ENCODE results near the gene ERMP1. TPM values are rescaled to one million over a fixed set of nuclear protein-coding genes. Genes with fewer than 3 reads are reported as not detected.

ERMP1 gene
- total RNA-seq, 1 experiment from 2014 or later: 34.7 TPM

DNA sequence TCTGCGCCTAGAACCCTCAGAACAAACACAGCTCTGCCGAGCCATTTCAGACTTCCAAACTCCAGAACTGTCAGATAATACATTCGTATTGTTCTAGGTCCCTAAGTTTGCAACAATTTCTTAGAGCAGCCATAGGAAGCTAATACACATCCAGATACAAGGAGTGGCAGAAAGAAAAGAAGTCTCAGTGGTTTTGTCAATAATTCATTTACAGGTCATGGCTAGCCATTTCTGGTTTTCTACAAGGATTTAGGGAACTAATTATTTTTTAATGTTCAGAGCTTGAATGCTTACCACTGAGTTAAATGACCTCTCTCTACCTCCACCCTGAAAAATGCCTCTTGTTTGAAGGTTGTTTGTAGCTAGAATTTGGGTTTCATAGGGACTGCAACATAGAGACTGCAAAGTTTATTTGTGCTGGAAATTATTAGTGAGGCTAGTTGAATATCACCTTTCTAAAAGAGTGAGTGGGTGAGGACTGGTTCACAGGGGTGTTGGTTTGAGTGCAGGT, 15.5 kb upstream of the ERMP1 start:
- ChIA-PET CTCF (no interaction called here), POLR2A (no interaction called here)
- Mint-ChIP-seq H3K36me3 (ENCODE audit: insufficient read depth, unreplicated experiment) (peaks cover 3% of the 10 kb centered on the region), H3K4me1 (ENCODE audit: low read depth, unreplicated experiment) (peaks cover 9% of the 10 kb centered on the region), H3K27ac (ENCODE audit: unreplicated experiment) (no peak overlapping the region), H3K4me3 (ENCODE audit: unreplicated experiment) (no peak overlapping the region), H3K9me3 (ENCODE audit: unreplicated experiment) (no peaks in the 10 kb centered on the region), H3K27me3 (ENCODE audit: insufficient read depth, unreplicated experiment) (no peaks in the 10 kb centered on the region)
- H3K9me3 ChIP-seq: no peaks in the 10 kb centered on the region
- TF ChIP-seq, protein P1, sequence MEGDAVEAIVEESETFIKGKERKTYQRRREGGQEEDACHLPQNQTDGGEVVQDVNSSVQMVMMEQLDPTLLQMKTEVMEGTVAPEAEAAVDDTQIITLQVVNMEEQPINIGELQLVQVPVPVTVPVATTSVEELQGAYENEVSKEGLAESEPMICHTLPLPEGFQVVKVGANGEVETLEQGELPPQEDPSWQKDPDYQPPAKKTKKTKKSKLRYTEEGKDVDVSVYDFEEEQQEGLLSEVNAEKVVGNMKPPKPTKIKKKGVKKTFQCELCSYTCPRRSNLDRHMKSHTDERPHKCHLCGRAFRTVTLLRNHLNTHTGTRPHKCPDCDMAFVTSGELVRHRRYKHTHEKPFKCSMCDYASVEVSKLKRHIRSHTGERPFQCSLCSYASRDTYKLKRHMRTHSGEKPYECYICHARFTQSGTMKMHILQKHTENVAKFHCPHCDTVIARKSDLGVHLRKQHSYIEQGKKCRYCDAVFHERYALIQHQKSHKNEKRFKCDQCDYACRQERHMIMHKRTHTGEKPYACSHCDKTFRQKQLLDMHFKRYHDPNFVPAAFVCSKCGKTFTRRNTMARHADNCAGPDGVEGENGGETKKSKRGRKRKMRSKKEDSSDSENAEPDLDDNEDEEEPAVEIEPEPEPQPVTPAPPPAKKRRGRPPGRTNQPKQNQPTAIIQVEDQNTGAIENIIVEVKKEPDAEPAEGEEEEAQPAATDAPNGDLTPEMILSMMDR (IDR thresholded peaks at IDR 0.05; ENCODE audit: insufficient read depth in 1 of 2, low read depth in 1 of 2, low read length in 1 of 2, severe bottlenecking in 1 of 2, unreplicated experiment in 1 of 2): no peak
- H3K4me3 ChIP-seq (ENCODE audit: low read depth, low read length): no peak overlapping the region
- H3K36me3 ChIP-seq (ENCODE audit: control insufficient read depth, insufficient read depth, low read length): no peaks in the 10 kb centered on the region
- H3K4me1 ChIP-seq: peaks cover 11% of the 10 kb centered on the region
- no peaks in the 10 kb centered on the region for H3K27me3 ChIP-seq (replicated peaks; ENCODE audit: control insufficient read depth, insufficient read depth, low read length)
- DNase-seq: no peak
- BruUV-seq (replicated peaks): no TSS peak
- intact Hi-C loops (cut with micrococcal nuclease; ENCODE audit: unreplicated experiment): no loop called here

DNA sequence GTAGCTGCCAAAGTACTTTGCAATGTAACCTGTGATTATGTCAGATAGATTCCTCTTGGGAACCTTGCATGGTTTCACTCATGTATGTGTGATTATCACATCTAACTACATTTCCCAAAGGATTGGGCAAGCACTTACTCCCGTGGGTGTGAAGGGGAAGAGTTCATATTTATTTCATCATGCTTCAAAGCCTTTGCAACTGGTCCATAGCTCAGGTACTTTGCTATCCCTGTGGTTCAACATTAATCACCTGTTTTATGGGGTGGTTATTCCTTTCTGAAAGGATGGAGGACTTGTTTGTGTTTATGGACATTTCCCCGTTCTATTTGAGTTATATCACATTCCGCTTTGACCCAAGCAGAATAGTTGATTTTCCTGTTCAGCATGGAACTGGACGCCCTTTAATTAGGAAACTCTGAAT, 13.6 kb upstream of the ERMP1 start:
- TF ChIP-seq, protein P1 (IDR thresholded peaks at IDR 0.05; ENCODE audit: insufficient read depth in 1 of 2, low read depth in 1 of 2, low read length in 1 of 2, severe bottlenecking in 1 of 2, unreplicated experiment in 1 of 2): no peak
- Histone ChIP-seq H3K9me3 (no peaks in the 10 kb centered on the region), H3K4me1 (peaks cover 20% of the 10 kb centered on the region), H3K36me3 (ENCODE audit: control insufficient read depth, insufficient read depth, low read length) (no peaks in the 10 kb centered on the region), H3K4me3 (ENCODE audit: low read depth, low read length) (no peak overlapping the region), H3K27me3 (replicated peaks; ENCODE audit: control insufficient read depth, insufficient read depth, low read length) (no peaks in the 10 kb centered on the region)
- POLR2A ChIA-PET: no interaction called here
- Mint-ChIP-seq H3K27ac (ENCODE audit: unreplicated experiment) (no peak overlapping the region), H3K27me3 (ENCODE audit: insufficient read depth, unreplicated experiment) (no peaks in the 10 kb centered on the region), H3K36me3 (ENCODE audit: insufficient read depth, unreplicated experiment) (peaks cover 8% of the 10 kb centered on the region), H3K9me3 (ENCODE audit: unreplicated experiment) (no peaks in the 10 kb centered on the region), H3K4me1 (ENCODE audit: low read depth, unreplicated experiment) (peaks cover 10% of the 10 kb centered on the region), H3K4me3 (ENCODE audit: unreplicated experiment) (no peak overlapping the region)
- intact Hi-C loops (cut with micrococcal nuclease; ENCODE audit: unreplicated experiment): no loop called here
- no TSS peak for BruUV-seq (replicated peaks)
- CTCF ChIA-PET: no interaction called here
- DNase-seq: no peak

DNA sequence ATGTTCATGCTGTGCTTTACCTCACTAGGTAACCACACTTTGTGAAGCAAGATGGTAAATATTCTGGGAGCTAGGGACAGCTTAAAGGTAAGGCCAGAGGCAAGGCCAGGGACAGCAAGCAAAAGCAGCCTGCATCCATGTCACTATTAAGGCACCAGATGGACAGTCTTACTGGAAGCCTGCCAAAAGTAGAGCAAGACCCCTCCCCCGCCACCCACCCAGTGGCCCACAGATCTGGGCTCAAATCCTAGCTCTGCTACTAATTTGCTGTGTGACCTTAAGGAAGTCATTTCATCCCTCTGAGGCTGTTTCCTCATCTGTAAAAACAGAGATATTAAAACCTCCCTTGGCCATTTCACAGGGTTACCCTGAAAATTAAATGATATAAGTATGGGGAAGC, 13.2 kb upstream of the ERMP1 start:
- intact Hi-C loops (cut with micrococcal nuclease; ENCODE audit: unreplicated experiment): no loop called here
- peaks cover 8% of the 10 kb centered on the region for H3K36me3 Mint-ChIP-seq (ENCODE audit: insufficient read depth, unreplicated experiment)
- Histone ChIP-seq H3K36me3 (ENCODE audit: control insufficient read depth, insufficient read depth, low read length) (no peaks in the 10 kb centered on the region), H3K4me1 (peaks cover 20% of the 10 kb centered on the region), H3K27me3 (replicated peaks; ENCODE audit: control insufficient read depth, insufficient read depth, low read length) (no peaks in the 10 kb centered on the region), H3K4me3 (ENCODE audit: low read depth, low read length) (no peak overlapping the region), H3K9me3 (no peaks in the 10 kb centered on the region)
- BruUV-seq (replicated peaks): no TSS peak
- no peaks in the 10 kb centered on the region for H3K9me3 Mint-ChIP-seq (ENCODE audit: unreplicated experiment)
- H3K4me3 Mint-ChIP-seq (ENCODE audit: unreplicated experiment): no peak overlapping the region
- ChIA-PET CTCF (no interaction called here), POLR2A (no interaction called here)
- H3K27ac Mint-ChIP-seq (ENCODE audit: unreplicated experiment): no peak overlapping the region
- H3K27me3 Mint-ChIP-seq (ENCODE audit: insufficient read depth, unreplicated experiment): no peaks in the 10 kb centered on the region
- TF ChIP-seq, protein P1 (IDR thresholded peaks at IDR 0.05; ENCODE audit: insufficient read depth in 1 of 2, low read depth in 1 of 2, low read length in 1 of 2, severe bottlenecking in 1 of 2, unreplicated experiment in 1 of 2): no peak
- no peak for DNase-seq
- H3K4me1 Mint-ChIP-seq (ENCODE audit: low read depth, unreplicated experiment): peaks cover 10% of the 10 kb centered on the region

Data from Caco-2 (cell line).